Measurements from ENCODE around the gene APBA1.
"Not testable (repeated sequence)": the region's sequence is repeated elsewhere in the genome, so short reads cannot be mapped to it uniquely, and the experiment has no call there.

Gene APBA1

GRCh38 chr9:69433968-69434367 is 238.2 kb downstream of the APBA1 start:
- no peak for DNase-seq

DNA sequence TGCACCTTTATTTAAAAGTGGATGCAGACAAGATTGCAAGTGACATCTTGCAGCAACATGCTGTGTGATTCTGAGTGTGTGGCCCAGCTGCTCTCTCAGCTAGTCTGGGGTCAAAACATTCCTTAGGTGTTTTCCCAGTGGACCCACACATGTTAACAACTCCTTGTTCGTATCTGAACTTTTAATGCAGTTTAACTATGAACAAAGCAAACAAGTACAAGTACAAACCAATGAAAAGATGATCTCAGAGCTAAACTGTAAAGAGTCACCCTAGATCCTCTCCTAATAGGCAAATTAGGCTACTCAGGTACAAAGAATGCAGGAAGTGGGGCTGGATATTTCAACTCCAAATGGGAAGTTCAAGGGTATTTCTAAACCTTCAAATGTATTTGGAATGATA is 238.8 kb downstream of the APBA1 start:
- DNase-seq: no peak

GRCh38 chr9:69432623-69433022 is 239.5 kb downstream of the APBA1 start:
- DNase-seq: no peak

DNA sequence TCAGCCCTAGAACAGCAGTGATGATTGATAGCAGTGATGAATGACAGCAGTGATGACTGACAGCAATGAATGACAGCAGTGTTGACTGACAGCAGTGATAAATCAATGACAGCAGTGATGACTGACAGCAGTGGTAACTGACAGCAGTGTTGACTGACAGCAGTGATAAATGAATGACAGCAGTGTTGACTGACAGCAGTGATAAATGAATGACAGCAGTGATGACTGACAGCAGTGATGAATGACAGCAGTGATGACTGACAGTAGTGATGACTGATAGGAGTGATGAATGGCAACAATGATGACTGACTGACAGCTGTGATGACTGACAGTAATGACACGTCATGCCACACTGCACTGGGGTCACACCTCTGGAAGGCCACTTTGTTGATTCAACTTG is 240.4 kb downstream of the APBA1 start:
- DNase-seq: no peak

DNA sequence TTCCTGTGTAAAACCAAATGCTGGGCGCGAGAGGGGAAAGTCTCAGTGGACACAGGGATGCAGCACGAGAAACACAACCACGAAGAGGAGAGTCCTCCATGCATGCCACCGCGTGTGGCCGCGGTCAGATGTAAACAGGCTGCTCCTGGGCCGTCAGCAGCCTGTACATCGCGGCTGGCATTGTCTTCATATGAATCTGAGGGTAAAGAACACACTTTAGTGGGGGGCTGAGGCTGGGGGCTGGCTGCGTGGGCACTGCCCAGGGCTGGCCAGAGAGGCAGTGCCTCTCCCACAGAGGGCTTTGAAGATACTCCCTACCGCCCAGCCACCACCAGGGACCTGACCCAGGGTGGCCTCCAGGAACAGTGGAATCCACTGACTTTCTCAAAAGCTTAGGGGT is 241.0 kb downstream of the APBA1 start:
- no peak for DNase-seq

DNA sequence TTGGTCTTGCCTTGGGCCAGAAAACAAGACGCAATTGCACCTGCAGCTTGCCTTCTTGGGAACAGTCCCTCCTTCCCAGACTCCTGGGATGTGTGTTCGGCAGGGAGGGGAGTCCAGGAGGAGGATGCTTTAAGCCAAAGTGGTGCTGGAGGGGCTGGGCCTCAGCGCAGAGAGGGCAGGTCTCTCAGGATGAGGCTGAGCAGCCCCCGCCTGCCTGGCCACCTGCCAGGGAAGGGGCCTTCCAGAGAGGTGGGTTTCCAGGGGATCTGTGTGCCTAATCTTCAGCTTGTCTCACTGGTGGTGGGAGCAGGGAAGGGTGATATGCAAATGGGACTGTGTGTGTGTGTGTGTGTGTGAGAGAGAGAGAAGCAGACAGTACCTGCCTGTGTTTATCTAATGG is 242.0 kb downstream of the APBA1 start:
- DNase-seq: no peak

DNA sequence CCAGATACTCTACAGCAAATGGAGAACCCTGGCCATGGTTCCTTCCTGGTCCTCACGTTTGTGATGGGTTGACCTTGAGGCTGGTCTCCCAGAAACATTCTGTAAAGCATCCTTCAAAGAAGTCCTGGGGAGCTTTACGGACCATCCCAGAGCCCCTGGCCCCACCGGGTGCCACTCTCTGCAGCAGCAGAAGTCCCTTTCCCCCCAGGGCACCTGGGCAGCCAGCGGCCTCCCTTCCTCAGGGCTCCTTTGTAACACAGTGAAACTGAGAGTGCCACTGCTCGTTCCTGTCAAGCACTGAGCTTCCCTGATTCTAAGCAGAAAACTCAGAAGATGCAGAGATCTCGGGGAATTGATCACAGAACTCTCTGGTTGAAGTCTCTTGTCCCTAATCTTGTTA is 242.9 kb downstream of the APBA1 start:
- DNase-seq: no peak

DNA sequence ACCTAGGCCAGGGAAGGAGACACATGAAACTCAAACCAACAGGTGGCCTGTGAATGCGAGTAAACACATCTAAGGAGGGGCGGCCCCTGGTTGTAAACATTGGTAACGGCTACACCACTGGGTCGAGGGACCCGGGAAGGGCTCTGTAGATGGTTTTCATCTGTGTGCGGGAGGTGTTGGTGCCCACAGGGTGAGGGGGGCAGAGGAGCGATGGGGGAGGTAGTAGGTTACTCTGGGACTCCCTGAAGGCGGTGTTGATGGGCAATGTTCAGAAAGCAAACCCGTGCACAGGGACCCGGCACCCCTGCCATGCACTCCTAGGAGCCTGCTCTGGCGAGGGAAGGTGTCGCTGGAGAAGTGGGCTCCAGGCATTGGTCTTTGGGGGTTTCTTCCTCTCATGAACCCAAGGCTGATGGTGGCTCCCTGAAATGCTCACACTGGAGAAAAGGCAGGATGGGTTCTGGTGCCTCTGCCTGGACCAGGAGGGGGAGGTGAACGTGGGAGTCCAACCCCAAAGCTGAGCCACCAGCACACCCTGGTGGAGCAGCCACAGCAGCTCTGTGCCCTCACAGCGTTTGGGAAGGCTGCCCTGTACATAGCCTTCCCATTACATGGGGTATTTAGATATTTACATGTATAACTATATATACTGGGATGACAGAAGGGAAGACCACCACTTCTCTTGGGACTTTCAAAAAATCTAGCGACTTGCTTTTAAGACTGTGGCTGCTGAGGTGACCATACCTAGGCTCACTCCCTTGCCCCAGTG is 244.0 kb downstream of the APBA1 start:
- no peak for DNase-seq

- no peak for DNase-seq
Observed at GRCh38 chr9:69427286-69427685, 244.9 kb downstream of the APBA1 start.

DNA sequence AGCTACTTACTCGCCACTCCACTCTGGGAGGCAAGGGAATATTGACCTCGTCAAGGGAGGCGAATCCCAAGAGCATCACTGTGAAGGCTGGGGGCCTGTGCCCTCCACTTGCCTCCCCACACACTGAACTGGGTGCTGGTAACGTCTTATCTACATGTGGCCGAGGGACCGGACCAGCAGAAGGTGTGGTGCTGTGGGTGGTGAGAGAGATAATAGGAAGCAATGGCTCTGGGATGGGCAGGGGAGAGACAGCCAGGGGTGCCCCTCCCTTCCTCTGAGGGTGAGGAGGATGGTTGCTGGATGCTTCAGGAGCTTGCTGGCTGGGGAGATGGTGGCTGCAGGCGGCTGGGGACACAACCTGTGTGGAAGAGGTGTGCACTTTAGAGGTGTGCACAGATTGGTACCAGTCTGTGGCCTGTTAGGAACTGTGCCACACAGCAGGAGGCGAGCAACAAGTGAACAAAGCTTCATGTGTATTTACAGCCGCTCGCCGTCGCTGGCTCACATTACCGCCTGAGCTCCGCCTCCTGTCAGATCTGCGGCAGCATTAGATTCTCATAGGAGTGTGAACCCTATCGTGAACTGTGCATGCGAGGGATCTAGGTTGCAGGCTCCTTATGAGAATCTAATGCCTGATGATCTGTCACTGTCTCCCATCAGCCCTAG is 246.9 kb downstream of the APBA1 start:
- DNase-seq: no peak

GRCh38 chr9:69421908-69422801 is 250.0 kb downstream of the APBA1 start:
- peak; percentile 54 for DNase-seq

GRCh38 chr9:69420611-69421270 is 251.4 kb downstream of the APBA1 start:
- DNase-seq: no peak

GRCh38 chr9:69412741-69413150 is 259.4 kb downstream of the APBA1 start:
- no peak for DNase-seq

GRCh38 chr9:69411931-69412740 is 260.0 kb downstream of the APBA1 start:
- no peak for DNase-seq

GRCh38 chr9:69411246-69411645 is 260.9 kb downstream of the APBA1 start:
- no peak for DNase-seq

DNA sequence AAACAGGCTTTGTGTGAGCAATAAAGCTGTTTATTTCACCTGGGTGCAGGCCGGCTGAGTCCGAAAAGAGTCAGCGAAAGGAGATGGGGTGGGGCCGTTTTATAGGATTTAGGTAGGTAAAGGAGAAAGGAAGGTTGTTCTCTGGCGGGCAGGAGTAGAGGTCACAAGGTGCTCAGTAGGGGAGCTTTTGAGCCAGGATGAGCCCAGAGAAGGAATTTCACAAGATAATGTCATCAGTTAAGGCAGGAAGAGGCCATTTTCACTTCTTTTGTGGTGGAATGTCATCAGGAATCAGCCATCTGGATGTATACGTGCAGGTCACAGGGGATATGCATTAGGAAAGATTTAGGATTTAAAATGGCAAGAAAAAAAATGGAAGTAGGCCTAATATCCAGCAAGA is 262.2 kb downstream of the APBA1 start:
- not testable (repeated sequence) for DNase-seq

- no peak for DNase-seq
Observed at GRCh38 chr9:69400470-69400869, 271.7 kb downstream of the APBA1 start.

- no peak for DNase-seq
Observed at GRCh38 chr9:69397384-69398214, 274.6 kb downstream of the APBA1 start.

DNA sequence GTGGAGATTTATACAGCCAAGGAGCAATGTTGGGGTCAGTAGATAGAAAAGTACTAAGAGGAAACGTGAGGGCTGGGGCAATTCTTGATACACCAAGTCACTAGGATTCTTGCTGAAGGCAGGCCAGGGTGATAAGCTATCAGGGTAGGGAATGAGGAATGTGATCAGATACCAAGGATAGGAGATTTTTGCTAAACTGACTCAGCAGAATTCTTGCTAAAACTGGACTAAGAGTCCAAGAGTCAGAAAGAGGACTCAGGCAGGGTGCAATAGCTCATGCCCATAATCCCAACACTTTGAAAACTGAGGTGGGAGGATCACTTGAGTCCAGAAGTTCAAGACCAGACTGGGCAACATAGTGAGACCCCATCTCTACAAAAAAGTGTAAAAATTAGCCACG is 275.4 kb downstream of the APBA1 start:
- no peak for DNase-seq

DNA sequence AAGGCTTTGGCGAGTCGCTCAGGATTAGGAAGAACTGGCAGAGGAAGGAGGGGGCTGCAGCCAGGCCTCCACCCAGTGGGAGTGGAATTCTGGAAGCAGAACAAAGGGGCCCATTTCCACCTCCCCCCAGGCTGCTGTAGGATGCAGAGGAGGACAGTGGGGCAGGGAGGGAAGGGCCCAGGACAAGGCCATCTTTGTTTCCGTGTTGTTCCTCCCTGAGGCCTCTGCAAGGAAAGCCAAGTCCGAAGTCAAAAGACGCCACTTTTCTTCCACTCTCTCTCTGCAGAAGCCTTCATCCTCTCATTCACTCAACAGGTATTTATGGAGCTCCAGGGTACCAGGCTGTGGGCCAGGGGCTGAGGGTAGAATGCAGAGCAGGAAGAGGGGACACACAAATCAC is 276.5 kb downstream of the APBA1 start:
- DNase-seq: no peak

DNA sequence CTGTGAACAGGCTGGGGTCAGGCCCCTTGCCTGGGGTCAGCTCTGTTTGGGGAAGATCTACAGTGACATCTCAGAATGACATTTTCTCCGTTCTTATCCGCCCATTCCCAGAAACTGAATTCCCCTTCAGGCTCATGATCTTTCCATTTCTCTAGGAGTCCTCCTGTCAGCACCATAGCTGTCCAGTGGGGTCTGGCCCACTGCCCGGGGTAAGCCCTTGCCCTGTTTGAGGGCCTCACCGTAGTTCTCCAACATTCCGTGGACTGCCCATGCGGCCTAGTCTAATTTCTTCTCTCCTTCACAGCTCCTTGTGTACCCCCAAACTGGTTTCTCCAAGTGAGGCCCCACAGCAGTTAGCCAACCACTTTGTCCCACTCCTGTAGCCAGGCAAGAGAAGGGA is 278.7 kb downstream of the APBA1 start:
- no peak for DNase-seq
